H9 (cell line): ENCODE results near the gene PCDHA1. TPM values are rescaled to one million over a fixed set of nuclear protein-coding genes. Genes with fewer than 3 reads are reported as not detected.

Source experiments
- DNase-seq: peaks from one replicate; pipeline ENCODE4 v3.0.0-alpha.2; 2017
- H2AFZ ChIP-seq: one replicate; pipeline ENCODE4 v1.6.1; 2013; ENCODE audit warnings: mild to moderate bottlenecking, low read length, control low read depth, moderate library complexity
- H2AK5ac ChIP-seq: 2 replicates; pipeline ENCODE4 v1.6.1; 2013; ENCODE audit warnings: low read length, control low read depth, mixed read lengths; ENCODE audit not compliant: insufficient read length
- H2BK120ac ChIP-seq: one replicate; pipeline ENCODE4 v1.6.1; 2013; ENCODE audit warnings: low read depth, mild to moderate bottlenecking, low read length, control low read depth, inconsistent platforms; ENCODE audit not compliant: poor library complexity, severe bottlenecking
- H2BK12ac ChIP-seq: 2 replicates; pipeline ENCODE4 v1.6.1; 2013; ENCODE audit warnings: low read length, control low read depth, mixed read lengths, low read depth; ENCODE audit not compliant: insufficient read length
- H2BK15ac ChIP-seq: 2 replicates; pipeline ENCODE4 v1.6.1; 2013; ENCODE audit warnings: low read depth, low read length, control low read depth
- H2BK20ac ChIP-seq: one replicate; pipeline ENCODE4 v1.6.1; 2013; ENCODE audit warnings: low read depth, mild to moderate bottlenecking, low read length, control low read depth, inconsistent platforms; ENCODE audit not compliant: poor library complexity, severe bottlenecking
- H2BK5ac ChIP-seq: 2 replicates; pipeline ENCODE4 v1.6.1; 2013; ENCODE audit warnings: low read length, control low read depth, mixed read lengths; ENCODE audit not compliant: insufficient read length
- H3K14ac ChIP-seq: 2 replicates; pipeline ENCODE4 v1.6.1; 2013; ENCODE audit warnings: low read length, control low read depth; ENCODE audit not compliant: insufficient read depth
- H3K18ac ChIP-seq: 2 replicates; pipeline ENCODE4 v1.6.1; 2013; ENCODE audit warnings: low read depth, mild to moderate bottlenecking, mixed read lengths, low read length, control low read depth; ENCODE audit not compliant: insufficient read length
- H3K23ac ChIP-seq: 2 replicates; pipeline ENCODE4 v1.6.1; 2013; ENCODE audit warnings: low read length, control low read depth, mixed read lengths, low read depth; ENCODE audit not compliant: insufficient read length
- H3K23me2 ChIP-seq: 2 replicates; pipeline ENCODE4 v1.6.1; 2013; ENCODE audit warnings: low read depth, mild to moderate bottlenecking, mixed read lengths, low read length, control low read depth; ENCODE audit not compliant: insufficient read length, poor library complexity, severe bottlenecking
- H3K27ac ChIP-seq: 2 replicates; pipeline ENCODE4 v1.5.1; 2013; ENCODE audit warnings: low read length, control low read depth, mixed read lengths, low read depth; ENCODE audit not compliant: insufficient read length
- H3K27me3 ChIP-seq: 2 replicates; pipeline ENCODE4 v1.6.1; 2013; ENCODE audit warnings: low read length, control low read depth, inconsistent platforms; ENCODE audit not compliant: insufficient read depth
- H3K4ac ChIP-seq: 2 replicates; pipeline ENCODE4 v1.6.1; 2013; ENCODE audit warnings: low read depth, mild to moderate bottlenecking, control low read depth, inconsistent platforms, low read length, moderate library complexity
- H3K4me1 ChIP-seq: 2 replicates; pipeline ENCODE4 v1.6.1; 2013; ENCODE audit warnings: low read length, control low read depth, inconsistent platforms; ENCODE audit not compliant: insufficient read depth
- H3K4me2 ChIP-seq: 2 replicates; pipeline ENCODE4 v1.6.1; 2013; ENCODE audit warnings: low read length, control low read depth, mixed read lengths; ENCODE audit not compliant: insufficient read length, insufficient read depth
- H3K56ac ChIP-seq: 2 replicates; pipeline ENCODE4 v1.6.1; 2013; ENCODE audit warnings: low read depth, mild to moderate bottlenecking, mixed read lengths, low read length, control low read depth; ENCODE audit not compliant: insufficient read length
- H3K79me1 ChIP-seq: 2 replicates; pipeline ENCODE4 v1.6.1; 2013; ENCODE audit warnings: low read depth, mild to moderate bottlenecking, moderate library complexity, low read length, control low read depth, inconsistent platforms; ENCODE audit not compliant: insufficient read depth, poor library complexity, severe bottlenecking
- H3K79me2 ChIP-seq: 2 replicates; pipeline ENCODE4 v1.6.1; 2013; ENCODE audit warnings: low read length, control low read depth, inconsistent platforms; ENCODE audit not compliant: insufficient read depth
- H3K9ac ChIP-seq: 2 replicates; pipeline ENCODE4 v1.6.1; 2013; ENCODE audit warnings: low read length, control low read depth, mixed read lengths; ENCODE audit not compliant: insufficient read length; ENCODE audit errors: extremely low read depth
- H3K9me3 ChIP-seq: one replicate; pipeline ENCODE4 v1.6.1; 2013; ENCODE audit warnings: low read depth, low read length, inconsistent platforms; ENCODE audit not compliant: control insufficient read depth
- H3T11ph ChIP-seq: one replicate; pipeline ENCODE4 v1.6.1; 2013; ENCODE audit warnings: mild to moderate bottlenecking, low read length, control low read depth, inconsistent platforms
- H4K20me1 ChIP-seq: one replicate; pipeline ENCODE4 v1.6.1; 2013; ENCODE audit not compliant: control insufficient read depth, insufficient read length, insufficient read depth
- H4K5ac ChIP-seq: 2 replicates; pipeline ENCODE4 v1.6.1; 2013; ENCODE audit warnings: low read depth, mild to moderate bottlenecking, mixed read lengths, low read length, control low read depth; ENCODE audit not compliant: insufficient read length
- H4K8ac ChIP-seq: replicated peaks from 2 replicates; pipeline ENCODE4 v1.6.1; 2013; ENCODE audit warnings: low read length, control low read depth, mixed read lengths, low read depth; ENCODE audit not compliant: insufficient read length
- H4K91ac ChIP-seq: 2 replicates; pipeline ENCODE4 v1.6.1; 2013; ENCODE audit warnings: low read depth, mild to moderate bottlenecking, moderate library complexity, mixed read lengths, low read length, control low read depth; ENCODE audit not compliant: insufficient read length
- H3K27ac Mint-ChIP-seq, 3 experiments: 2 replicates in 2 of 3; 3 replicates in 1 of 3; pipeline ENCODE4 v1.8.0; 2020 to 2021; ENCODE audit warnings: mixed read lengths in 3 of 3, mild to moderate bottlenecking in 1 of 3, moderate library complexity in 1 of 3
- H3K27me3 Mint-ChIP-seq: 2 replicates; pipeline ENCODE4 v1.8.0; 2021; ENCODE audit warnings: low read depth, mild to moderate bottlenecking, moderate library complexity, mixed read lengths
- H3K36me3 Mint-ChIP-seq, 3 experiments: 2 replicates in 2 of 3; 3 replicates in 1 of 3; pipeline ENCODE4 v1.8.0; 2020 to 2021; ENCODE audit warnings: low read depth in 3 of 3, mixed read lengths in 3 of 3; ENCODE audit not compliant: insufficient read depth in 1 of 3
- H3K4me1 Mint-ChIP-seq, 2 experiments: 2 replicates each; pipeline ENCODE4 v1.8.0; 2020; ENCODE audit warnings: mixed read lengths in 2 of 2
- H3K4me3 Mint-ChIP-seq, 2 experiments: 2 replicates in 1 of 2; 3 replicates in 1 of 2; pipeline ENCODE4 v1.8.0; 2020 to 2021; ENCODE audit warnings: mild to moderate bottlenecking in 2 of 2, mixed read lengths in 2 of 2, moderate library complexity in 1 of 2
- H3K9me3 Mint-ChIP-seq, 2 experiments: 2 replicates in 1 of 2; 3 replicates in 1 of 2; pipeline ENCODE4 v1.8.0; 2020; ENCODE audit warnings: mild to moderate bottlenecking in 2 of 2, mixed read lengths in 2 of 2, moderate library complexity in 1 of 2
- CTCF ChIP-seq: fragments of 200-600 bp; sonication (generic); conservative IDR thresholded peaks from 3 replicates; pipeline ENCODE4 v1.8.0; 2021; ENCODE audit warnings: antibody characterized with exemption, mild to moderate bottlenecking
- WGBS: extraction: QIAGEN DNeasy Blood & Tissue Kit; methylation state at CpG from one replicate; pipeline ENCODE4 v1.1.7; 2013; ENCODE audit warnings: missing lambda C conversion rate, low lambda C conversion rate, mixed read lengths; ENCODE audit not compliant: insufficient read length; ENCODE audit errors: extremely low coverage; 5-methylcytosine and 5-hydroxymethylcytosine counted together
- total RNA-seq: library from RNA; stranded (reverse); gene quantifications from 2 replicates; pipeline ENCODE4 v1.2.1, GENCODE V29; 2021

PCDHA1 gene
- total RNA-seq, 1 experiment from 2014 or later: 0.61 TPM

GRCh38 chr5:140934964-140935606, 149.1 kb downstream of the PCDHA1 start:
- no peak overlapping the region for H3K4me3 Mint-ChIP-seq

More at GRCh38 chr5:140934964-140935606, 149.1 kb downstream of the PCDHA1 start:
- Histone ChIP-seq H3K23ac (no peak overlapping the region), H2BK20ac (no peak overlapping the region), H2BK15ac (no peak overlapping the region), H4K20me1 (no peaks in the 10 kb centered on the region), H4K8ac (no peak overlapping the region), H3K56ac (no peak overlapping the region), H3K23me2 (no peaks in the 10 kb centered on the region), H2BK5ac (no peak overlapping the region), H3K9ac (no peak overlapping the region), H3K14ac (no peak overlapping the region), H4K5ac (no peak overlapping the region), H3K18ac (no peak overlapping the region), H3T11ph (no peak overlapping the region), H3K79me2 (no peaks in the 10 kb centered on the region), H3K9me3 (no peaks in the 10 kb centered on the region), H3K27me3 (no peaks in the 10 kb centered on the region), H3K79me1 (no peaks in the 10 kb centered on the region), H2AFZ (no peak overlapping the region), H3K4me1 (no peaks in the 10 kb centered on the region), H3K27ac (no peak overlapping the region), H2BK120ac (no peak overlapping the region), H2BK12ac (no peak overlapping the region), H2AK5ac (no peak overlapping the region), H3K4me2 (no peak overlapping the region), H3K4ac (no peak overlapping the region), H4K91ac (no peak overlapping the region)
- H3K9me3 Mint-ChIP-seq: no peaks in the 10 kb centered on the region
- H3K27ac Mint-ChIP-seq: no peak overlapping the region
- no peaks in the 10 kb centered on the region for H3K4me1 Mint-ChIP-seq
- WGBS: 100% methylated on average over 2 of the region's 4 CpGs
- no peak for DNase-seq
- TF ChIP-seq CTCF: no peak
- H3K27me3 Mint-ChIP-seq: no peaks in the 10 kb centered on the region
- H3K36me3 Mint-ChIP-seq: no peaks in the 10 kb centered on the region
